NB4 (cell line): Measurements from ENCODE around the gene PLD5.

Experiments used
- MYC ChIP-seq: IDR thresholded peaks from 2 replicates; pipeline ENCODE4 v1.6.1; 2011; ENCODE audit warnings: low read depth, low read length
- POLR2A ChIP-seq: IDR thresholded peaks from 2 replicates; pipeline ENCODE4 v1.6.1; 2011; ENCODE audit warnings: mild to moderate bottlenecking; ENCODE audit not compliant: insufficient read length; ENCODE audit errors: extremely low read depth
- TF ChIP-seq, protein P1 (sequence below): IDR thresholded peaks from one replicate; pipeline ENCODE4 v1.5.1; 2012; ENCODE audit warnings: low read depth, low read length

DNA sequence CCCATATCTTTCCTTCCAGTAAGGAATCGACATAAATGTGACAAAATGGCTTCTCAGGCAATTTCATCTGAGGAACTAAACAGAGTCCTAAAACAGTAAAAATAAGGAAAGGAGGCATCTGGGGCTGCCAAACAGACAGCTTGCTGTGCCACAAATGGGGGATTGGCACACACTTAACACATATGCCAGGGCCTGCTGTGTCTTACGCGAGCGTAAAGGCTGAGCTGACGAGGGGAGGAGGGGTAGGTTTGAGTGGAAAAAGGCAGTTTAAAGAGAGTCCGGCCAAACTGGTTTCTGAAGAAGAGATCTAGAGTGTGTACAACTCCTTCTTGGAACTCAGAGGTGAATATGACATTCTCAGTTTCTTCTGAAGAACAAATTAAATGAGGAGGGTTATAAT, 281.5 kb downstream of the PLD5 start:
- TF ChIP-seq, protein P1, sequence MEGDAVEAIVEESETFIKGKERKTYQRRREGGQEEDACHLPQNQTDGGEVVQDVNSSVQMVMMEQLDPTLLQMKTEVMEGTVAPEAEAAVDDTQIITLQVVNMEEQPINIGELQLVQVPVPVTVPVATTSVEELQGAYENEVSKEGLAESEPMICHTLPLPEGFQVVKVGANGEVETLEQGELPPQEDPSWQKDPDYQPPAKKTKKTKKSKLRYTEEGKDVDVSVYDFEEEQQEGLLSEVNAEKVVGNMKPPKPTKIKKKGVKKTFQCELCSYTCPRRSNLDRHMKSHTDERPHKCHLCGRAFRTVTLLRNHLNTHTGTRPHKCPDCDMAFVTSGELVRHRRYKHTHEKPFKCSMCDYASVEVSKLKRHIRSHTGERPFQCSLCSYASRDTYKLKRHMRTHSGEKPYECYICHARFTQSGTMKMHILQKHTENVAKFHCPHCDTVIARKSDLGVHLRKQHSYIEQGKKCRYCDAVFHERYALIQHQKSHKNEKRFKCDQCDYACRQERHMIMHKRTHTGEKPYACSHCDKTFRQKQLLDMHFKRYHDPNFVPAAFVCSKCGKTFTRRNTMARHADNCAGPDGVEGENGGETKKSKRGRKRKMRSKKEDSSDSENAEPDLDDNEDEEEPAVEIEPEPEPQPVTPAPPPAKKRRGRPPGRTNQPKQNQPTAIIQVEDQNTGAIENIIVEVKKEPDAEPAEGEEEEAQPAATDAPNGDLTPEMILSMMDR, result no peak
- no peak for TF ChIP-seq POLR2A
- no peak for TF ChIP-seq MYC
